Endothelial cell of umbilical vein (primary cell): ENCODE results near the gene FCMR. TPM values are rescaled to one million over a fixed set of nuclear protein-coding genes. Genes with fewer than 3 reads are reported as not detected.

Experiments used
- BruUV-seq: library from RNA; stranded (reverse); fragments of 400-500 nt; replicated peaks from 2 replicates; lab custom pipeline; 2021; lab: Mats Ljungman, UMichigan
- CTCF ChIA-PET: fragments of 300-600, 350-600 bp; sonication (Branson Sonifier 250); formaldehyde crosslinking; loops from one replicate; lab custom pipeline; 2021; ENCODE audit warnings: antibody characterized with exemption, inconsistent platforms; lab: Charles Lee
- POLR2A ChIA-PET: fragments of 300-600, 350-600 bp; sonication (Branson Sonifier 250); formaldehyde crosslinking; loops from one replicate; lab custom pipeline; 2021; ENCODE audit warnings: antibody characterized with exemption, inconsistent platforms; lab: Charles Lee
- DNase-seq: peaks from one replicate; pipeline ENCODE4 v3.0.0-alpha.2; 2011; ENCODE audit warnings: low read depth, low spot score
- FAIRE-seq: peaks from 2 replicates; lab custom pipeline; 2011; peaks lifted over from hg19 to GRCh38; lab: Jason Lieb, UNC
- H2AFZ ChIP-seq: 2 replicates; pipeline ENCODE4 v1.6.0; 2012; ENCODE audit warnings: low read depth, low read length, control low read depth, inconsistent platforms
- H3K27ac ChIP-seq: 2 replicates; pipeline ENCODE4 v1.5.1; 2011; ENCODE audit warnings: low read depth, mild to moderate bottlenecking, control low read depth, low read length, moderate library complexity; ENCODE audit not compliant: insufficient read depth
- H3K27me3 ChIP-seq, 2 experiments: 2 replicates each; pipeline versions ENCODE4 v1.6.0 to v1.6.1; 2011; ENCODE audit warnings: low read length in 2 of 2, mixed read lengths in 1 of 2; ENCODE audit not compliant: control insufficient read depth in 2 of 2, insufficient read depth in 2 of 2
- H3K36me3 ChIP-seq, 2 experiments: 2 replicates in 1 of 2; 3 replicates in 1 of 2; pipeline ENCODE4 v1.5.1; 2011; ENCODE audit warnings: low read length in 2 of 2, mild to moderate bottlenecking in 1 of 2, moderate library complexity in 1 of 2; ENCODE audit not compliant: control insufficient read depth in 2 of 2, insufficient read depth in 2 of 2; ENCODE audit errors: extremely low read depth in 1 of 2
- H3K4me1 ChIP-seq: 3 replicates; pipeline ENCODE4 v1.5.1; 2011; ENCODE audit warnings: mild to moderate bottlenecking, low read length; ENCODE audit not compliant: control insufficient read depth, insufficient read depth; ENCODE audit errors: extremely low read depth
- H3K4me2 ChIP-seq: 2 replicates; pipeline ENCODE4 v1.6.1; 2011; ENCODE audit warnings: low read length, control low read depth, mixed read lengths; ENCODE audit not compliant: insufficient read depth
- H3K4me3 ChIP-seq, 3 experiments: fragments of 200-600 bp in 1 of 3; sonication (generic), shearing (Covaris generic) in 1 of 3; replicated peaks in 1 of 3; 2 replicates each; pipeline ENCODE4 v1.5.1; 2011 to 2016; ENCODE audit warnings: control low read depth in 3 of 3, low read length in 3 of 3, mild to moderate bottlenecking in 2 of 3, inconsistent platforms in 1 of 3, low read depth in 1 of 3, moderate library complexity in 1 of 3; ENCODE audit not compliant: insufficient read depth in 1 of 3
- H3K79me2 ChIP-seq: 2 replicates; pipeline ENCODE4 v1.6.0; 2012; ENCODE audit warnings: low read length, inconsistent platforms; ENCODE audit not compliant: control insufficient read depth, insufficient read depth
- H3K9ac ChIP-seq: replicated peaks from 2 replicates; pipeline ENCODE3; 2011; ENCODE audit warnings: low read length, control low read depth; ENCODE audit not compliant: insufficient read depth; ENCODE audit errors: extremely low read depth
- H3K9me1 ChIP-seq: replicated peaks from 3 replicates; pipeline ENCODE4 v1.6.0; 2011; ENCODE audit warnings: mild to moderate bottlenecking, low read length; ENCODE audit not compliant: control insufficient read depth, insufficient read depth; ENCODE audit errors: extremely low read depth
- H3K9me3 ChIP-seq: replicated peaks from 2 replicates; pipeline ENCODE4 v1.5.1; 2012; ENCODE audit warnings: low read length, inconsistent platforms; ENCODE audit not compliant: control insufficient read depth, insufficient read depth
- H4K20me1 ChIP-seq: replicated peaks from 2 replicates; pipeline ENCODE3; 2011; ENCODE audit warnings: mild to moderate bottlenecking, low read length; ENCODE audit not compliant: control insufficient read depth, insufficient read depth; ENCODE audit errors: extremely low read depth
- CTCF ChIP-seq, 2 donors: IDR thresholded peaks; 1 replicate in 1 of 2; 2 replicates in 1 of 2; pipeline ENCODE4 v1.5.1; 2011; ENCODE audit warnings: low read length in 2 of 2, mild to moderate bottlenecking in 2 of 2, moderate library complexity in 2 of 2, control low read depth in 1 of 2, inconsistent platforms in 1 of 2, low read depth in 1 of 2; ENCODE audit not compliant: insufficient read depth in 1 of 2; ENCODE audit errors: extremely low read depth in 1 of 2
- EZH2 ChIP-seq: IDR thresholded peaks from 2 replicates; pipeline ENCODE4 v1.6.1; 2012; ENCODE audit warnings: borderline replicate concordance, low read depth, mild to moderate bottlenecking, moderate library complexity, low read length, inconsistent platforms; ENCODE audit not compliant: severe bottlenecking
- FOS ChIP-seq: IDR thresholded peaks from 2 replicates; pipeline ENCODE4 v1.6.1; 2011; ENCODE audit warnings: mild to moderate bottlenecking, low read length, moderate library complexity, borderline replicate concordance; ENCODE audit not compliant: insufficient read depth
- GATA2 ChIP-seq: IDR thresholded peaks from 2 replicates; pipeline ENCODE4 v1.7.0; 2011; ENCODE audit warnings: low read depth, mild to moderate bottlenecking, moderate library complexity, mixed read lengths, low read length; ENCODE audit not compliant: insufficient read length, insufficient read depth
- JUN ChIP-seq: IDR thresholded peaks from 2 replicates; pipeline ENCODE4 v1.6.1; 2011; ENCODE audit warnings: borderline replicate concordance, low read depth; ENCODE audit not compliant: insufficient read length, insufficient read depth
- MAX ChIP-seq: IDR thresholded peaks from 2 replicates; pipeline ENCODE4 v1.6.1; 2011; ENCODE audit not compliant: insufficient read depth, insufficient read length
- MYC ChIP-seq: IDR thresholded peaks from one replicate; pipeline ENCODE4 v1.6.1; 2011; ENCODE audit warnings: mild to moderate bottlenecking, low read depth, low read length
- POLR2A ChIP-seq: IDR thresholded peaks from 2 replicates; pipeline ENCODE4 v1.6.1; 2012; ENCODE audit warnings: low read depth, mild to moderate bottlenecking, control low read depth, low read length
- POLR2AphosphoS5 ChIP-seq: IDR thresholded peaks from 2 replicates; pipeline ENCODE4 v1.6.1; 2012; ENCODE audit warnings: low read depth, mild to moderate bottlenecking, control low read depth, low read length, moderate library complexity; ENCODE audit not compliant: insufficient read depth
- dilution Hi-C: fragments of 300-500 bp; cut with MboI; formaldehyde crosslinking; loops from one replicate; pipeline ENCODE4 v1.15.0; 2019; ENCODE audit warnings: low sequenced_read_pairs; ENCODE audit not compliant: extremely low pct_ligation_motif_present
- intact Hi-C: fragments of 100-400 bp; cut with micrococcal nuclease; formaldehyde crosslinking; loops from one replicate; pipeline ENCODE4 v1.10.0; 2022
- polyA plus RNA-seq, 4 experiments: library from polyadenylated mRNA; depleted of rRNA in 3 of 4; stranded (reverse) in 3 of 4; unstranded in 1 of 4; fragments of >200 nt; gene quantifications; 2 replicates each; pipeline versions ENCODE4 v1.2.1 to v1.2.3, GENCODE V29; 2011 to 2012; ENCODE audit warnings: missing spikeins in 1 of 4
- total RNA-seq: library from RNA; stranded (reverse); gene quantifications from 2 replicates; pipeline ENCODE4 v1.2.3, GENCODE V29; 2021

The FCMR gene
- total and polyA plus RNA-seq, 2 donors (not counting 3 experiments of a cell fraction or from before 2014, with no cell fraction given), result not detected

- no peak overlapping the region for H3K27ac ChIP-seq
- intact Hi-C loops (loop anchor here (10.0 kb wide), 1 partner anchor 421 kb away; no protein-coding TSS in a partner anchor), dilution Hi-C loops (no loop called here)
- no peaks in the 10 kb centered on the region for H3K4me1 ChIP-seq
- H4K20me1 ChIP-seq, result no peaks in the 10 kb centered on the region
- BruUV-seq, result no TSS peak
- no peak overlapping the region for H3K4me3 ChIP-seq
- no peak overlapping the region for H3K9ac ChIP-seq
- ChIA-PET POLR2A (no interaction called here), CTCF (interaction anchor here (1.6 to 1.7 kb wide), 3 partner anchors 11 to 584 kb away, joined by 3 to 4 read pairs (median 4); no protein-coding TSS in a partner anchor)
- no peak for FAIRE-seq
- no peak for TF ChIP-seq MAX
- TF ChIP-seq EZH2, result no peak
- TF ChIP-seq POLR2A, result no peak
- no peak for TF ChIP-seq POLR2AphosphoS5
- no peak for TF ChIP-seq JUN
- no peak for TF ChIP-seq CTCF (IDR thresholded peaks at IDR 0.05; ENCODE audit: extremely low read depth in 1 of 2, insufficient read depth in 1 of 2, low read depth in 1 of 2, low read length in 2 of 2)
- TF ChIP-seq GATA2, result no peak
- no peak for TF ChIP-seq MYC
- no peak for TF ChIP-seq FOS
- no peak overlapping the region for H3K4me2 ChIP-seq
- DNase-seq, result no peak
- peaks cover 9 to 10% of the 10 kb centered on the region in 2 experiments for H3K27me3 ChIP-seq
- H2AFZ ChIP-seq, result no peak overlapping the region
- H3K36me3 ChIP-seq, result no peaks in the 10 kb centered on the region
- H3K9me3 ChIP-seq, result no peaks in the 10 kb centered on the region
- H3K79me2 ChIP-seq, result no peaks in the 10 kb centered on the region
- no peaks in the 10 kb centered on the region for H3K9me1 ChIP-seq
Observed at GRCh38 chr1:206916000-206916709, 5.6 kb downstream of the FCMR start.
